Posterior vena cava (tissue), 2 donors: Measurements from ENCODE around the gene MYL10. TPM values are rescaled to one million over a fixed set of nuclear protein-coding genes. Genes with fewer than 3 reads are reported as not detected.

ENCODE experiments used
- total RNA-seq, 2 donors: library from RNA; stranded (reverse); fragmentation: NEBNext Ultra II Directional; extraction: Animal tissue kit (Norgen Biotek cat#: 25700); gene quantifications; one replicate each; pipeline ENCODE4 v1.2.1, GENCODE V29; 2021
- donor health status: DM: yes; HTN: yes; CAD: no.
- donor health status: DM: yes; HTN: yes; CAD: no.

The MYL10 gene
- total RNA-seq, 2 donors from 2014 or later: not detected

Other genes starting within 250 kb of the MYL10 start
- gene CUX1, start 188.3 kb upstream of the MYL10 start, total RNA-seq: 100 to 1,000 TPM in 1 of 2 donors, 10 to 100 TPM in 1; 87.6 to 120 TPM